Breast epithelium (tissue), 3 donors: Measurements from ENCODE around the gene SCLY.

Source experiments
- POLR2A ChIP-seq: fragments of 450-650 bp; IDR thresholded peaks from one replicate; pipeline ENCODE4 v1.6.1; 2016; ENCODE audit warnings: antibody characterized with exemption, mild to moderate bottlenecking, moderate library complexity
- TF ChIP-seq, protein P1 (sequence below), 3 donors: fragments of 450-650 bp; IDR thresholded peaks; one replicate each; pipeline ENCODE4 v1.5.1; 2016 to 2017; ENCODE audit warnings: antibody characterized with exemption in 3 of 3, mild to moderate bottlenecking in 3 of 3, moderate library complexity in 3 of 3

DNA sequence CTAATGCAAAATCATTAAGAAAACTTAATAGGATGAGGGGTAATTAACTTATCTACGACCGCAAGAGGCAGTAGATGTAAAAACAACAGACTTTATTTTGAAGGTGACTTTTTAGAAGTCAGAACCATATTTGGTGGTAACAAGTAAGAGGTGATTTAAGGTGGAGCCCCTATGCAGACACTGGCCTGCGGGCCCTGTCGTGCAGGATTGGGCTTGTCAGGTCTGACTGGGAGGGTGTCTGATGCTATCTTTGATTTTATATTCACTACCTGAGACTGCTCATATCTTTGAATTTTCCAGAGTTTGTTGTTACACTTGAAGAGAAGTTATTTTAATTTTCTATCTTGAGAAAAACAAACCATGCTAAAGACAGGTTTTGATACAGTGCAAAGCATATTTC, 29.1 kb upstream of the SCLY start:
- TF ChIP-seq, protein P1, sequence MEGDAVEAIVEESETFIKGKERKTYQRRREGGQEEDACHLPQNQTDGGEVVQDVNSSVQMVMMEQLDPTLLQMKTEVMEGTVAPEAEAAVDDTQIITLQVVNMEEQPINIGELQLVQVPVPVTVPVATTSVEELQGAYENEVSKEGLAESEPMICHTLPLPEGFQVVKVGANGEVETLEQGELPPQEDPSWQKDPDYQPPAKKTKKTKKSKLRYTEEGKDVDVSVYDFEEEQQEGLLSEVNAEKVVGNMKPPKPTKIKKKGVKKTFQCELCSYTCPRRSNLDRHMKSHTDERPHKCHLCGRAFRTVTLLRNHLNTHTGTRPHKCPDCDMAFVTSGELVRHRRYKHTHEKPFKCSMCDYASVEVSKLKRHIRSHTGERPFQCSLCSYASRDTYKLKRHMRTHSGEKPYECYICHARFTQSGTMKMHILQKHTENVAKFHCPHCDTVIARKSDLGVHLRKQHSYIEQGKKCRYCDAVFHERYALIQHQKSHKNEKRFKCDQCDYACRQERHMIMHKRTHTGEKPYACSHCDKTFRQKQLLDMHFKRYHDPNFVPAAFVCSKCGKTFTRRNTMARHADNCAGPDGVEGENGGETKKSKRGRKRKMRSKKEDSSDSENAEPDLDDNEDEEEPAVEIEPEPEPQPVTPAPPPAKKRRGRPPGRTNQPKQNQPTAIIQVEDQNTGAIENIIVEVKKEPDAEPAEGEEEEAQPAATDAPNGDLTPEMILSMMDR (IDR thresholded peaks at IDR 0.05) = no peak
- TF ChIP-seq POLR2A = no peak
